Activated CD8-positive, alpha-beta memory T cell treated with anti-CD3 and anti-CD28 coated beads, Interleukin-2, amount 50 U/mL, for 24 hours (primary cell): ENCODE measurements around the gene BLTP3A.
A peak's percentile ranks its signal among the peaks of the same experiment; 100 is the strongest.
"Not testable (repeated sequence)": the region's sequence is repeated elsewhere in the genome, so short reads cannot be mapped to it uniquely, and the experiment has no call there.

Experiments used
- DNase-seq: peaks from one replicate; pipeline ENCODE4 v3.0.0-alpha.2; 2020; ENCODE audit errors: extremely low read depth

Gene BLTP3A

GRCh38 chr6:34791701-34792604, at the start of gene BLTP3A:
Gene BLTP3A, plus strand, starts transcription at chr6:34792083. Its CDS starts 168 bp downstream, at chr6:34792251.
- DNase-seq, result no peak

GRCh38 chr6:34742094-34742493, 49.8 kb upstream of the BLTP3A start:
- DNase-seq, result no peak

- DNase-seq, result no peak
Measured at GRCh38 chr6:34743625-34744293, 48.1 kb upstream of the BLTP3A start.

- DNase-seq, result not testable (repeated sequence)
Measured at GRCh38 chr6:34744294-34744647, 47.6 kb upstream of the BLTP3A start.

- no peak for DNase-seq
Measured at GRCh38 chr6:34745277-34746103, 46.4 kb upstream of the BLTP3A start.

GRCh38 chr6:34746104-34746846, 45.6 kb upstream of the BLTP3A start:
- no peak for DNase-seq

GRCh38 chr6:34748757-34749156, 43.1 kb upstream of the BLTP3A start:
- no peak for DNase-seq

- peak; percentile 27 for DNase-seq
Measured at GRCh38 chr6:34756513-34756856, 35.4 kb upstream of the BLTP3A start.

- no peak for DNase-seq
Measured at GRCh38 chr6:34757687-34758274, 34.1 kb upstream of the BLTP3A start.

GRCh38 chr6:34760108-34760507, 31.8 kb upstream of the BLTP3A start:
- no peak for DNase-seq

- DNase-seq, result not testable (repeated sequence)
Measured at GRCh38 chr6:34761681-34762080, 30.2 kb upstream of the BLTP3A start.

GRCh38 chr6:34768148-34768547, 23.7 kb upstream of the BLTP3A start:
- no peak for DNase-seq

- no peak for DNase-seq
Measured at GRCh38 chr6:34771727-34772126, 20.2 kb upstream of the BLTP3A start.

- DNase-seq, result no peak
Measured at GRCh38 chr6:34772940-34773339, 18.9 kb upstream of the BLTP3A start.

- no peak for DNase-seq
Measured at GRCh38 chr6:34773916-34774315, 18.0 kb upstream of the BLTP3A start.

- DNase-seq, result no peak
Measured at GRCh38 chr6:34774967-34775366, 16.9 kb upstream of the BLTP3A start.

- not testable (repeated sequence) for DNase-seq
Measured at GRCh38 chr6:34785375-34785774, 6.5 kb upstream of the BLTP3A start.

- DNase-seq, result not testable (repeated sequence)
Measured at GRCh38 chr6:34787152-34787551, 4.7 kb upstream of the BLTP3A start.

GRCh38 chr6:34788111-34788510, 3.8 kb upstream of the BLTP3A start:
- DNase-seq, result no peak

- DNase-seq, result no peak
Measured at GRCh38 chr6:34791164-34791700, 651 bp upstream of the BLTP3A start.
